Adipocyte (in vitro differentiated cells): ENCODE data around the gene SMOC1.
"Not testable (repeated sequence)": the region's sequence is repeated elsewhere in the genome, so short reads cannot be mapped to it uniquely, and the experiment has no call there.

Experiments
- DNase-seq: peaks from one replicate; pipeline ENCODE4 v3.0.0-alpha.2; 2015; ENCODE audit warnings: low read depth
- H3K27me3 ChIP-seq: replicated peaks from 2 replicates; pipeline ENCODE4 v1.7.0; 2013; ENCODE audit warnings: mild to moderate bottlenecking, low read length, moderate library complexity; ENCODE audit not compliant: control insufficient read depth, insufficient read depth
- H3K36me3 ChIP-seq: 2 replicates; pipeline ENCODE4 v1.7.0; 2013; ENCODE audit warnings: low read length, mild to moderate bottlenecking, moderate library complexity; ENCODE audit not compliant: control insufficient read depth, insufficient read depth, severe bottlenecking
- H3K4me1 ChIP-seq: 2 replicates; pipeline ENCODE4 v1.7.0; 2013; ENCODE audit warnings: mild to moderate bottlenecking, low read length, moderate library complexity; ENCODE audit not compliant: control insufficient read depth, insufficient read depth
- H3K4me3 ChIP-seq: 2 replicates; pipeline ENCODE4 v1.7.0; 2013; ENCODE audit warnings: mild to moderate bottlenecking, low read length, moderate library complexity
- H3K9ac ChIP-seq: 2 replicates; pipeline ENCODE4 v1.7.0; 2013; ENCODE audit warnings: mild to moderate bottlenecking, low read length, moderate library complexity
- H3K9me3 ChIP-seq: 2 replicates; pipeline ENCODE4 v1.7.0; 2013; ENCODE audit warnings: mild to moderate bottlenecking, low read length, moderate library complexity; ENCODE audit not compliant: control insufficient read depth

Gene SMOC1

GRCh38 chr14:69903046-69903445 lies 23.8 kb downstream of the SMOC1 start:
- not testable (repeated sequence) for H3K27me3 ChIP-seq, H3K4me3 ChIP-seq, DNase-seq, H3K36me3 ChIP-seq, H3K9me3 ChIP-seq, H3K9ac ChIP-seq
- H3K4me1 ChIP-seq = peaks cover 20% of the 10 kb centered on the region

DNA sequence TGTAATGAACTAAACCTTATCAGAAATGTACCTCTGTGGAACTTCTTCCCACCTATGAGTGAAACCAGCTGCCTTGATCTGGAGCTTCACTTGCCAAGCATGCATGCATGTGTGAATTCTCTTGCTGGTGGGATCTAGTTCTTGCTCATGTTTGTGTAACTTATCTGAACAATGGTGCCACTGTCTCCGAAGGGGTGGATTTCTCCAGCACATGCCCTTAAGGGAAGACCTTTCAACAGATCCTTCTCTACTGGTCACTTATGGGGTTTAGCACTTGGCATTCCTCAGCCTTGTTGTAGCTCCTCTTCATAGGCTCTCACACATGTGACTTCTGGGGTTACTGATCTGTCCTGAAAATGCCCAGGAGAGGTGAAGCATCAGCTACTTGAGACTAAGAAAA lies 25.0 kb downstream of the SMOC1 start:
- Histone ChIP-seq H3K36me3 (no peaks in the 10 kb centered on the region), H3K27me3 (no peaks in the 10 kb centered on the region), H3K9ac (no peak overlapping the region), H3K9me3 (no peaks in the 10 kb centered on the region), H3K4me3 (no peak overlapping the region), H3K4me1 (peaks cover 20% of the 10 kb centered on the region)
- DNase-seq = no peak

- no peak overlapping the region for H3K9ac ChIP-seq
- peaks cover 9% of the 10 kb centered on the region for H3K4me1 ChIP-seq
- H3K36me3 ChIP-seq = no peaks in the 10 kb centered on the region
- DNase-seq = no peak
- H3K4me3 ChIP-seq = no peak overlapping the region
- no peaks in the 10 kb centered on the region for H3K9me3 ChIP-seq
- H3K27me3 ChIP-seq = no peaks in the 10 kb centered on the region
Measured at GRCh38 chr14:69906201-69906600, 27.0 kb downstream of the SMOC1 start.

- no peak overlapping the region for H3K4me3 ChIP-seq
- H3K36me3 ChIP-seq = no peaks in the 10 kb centered on the region
- no peak overlapping the region for H3K9ac ChIP-seq
- H3K4me1 ChIP-seq = no peaks in the 10 kb centered on the region
- no peaks in the 10 kb centered on the region for H3K27me3 ChIP-seq
- H3K9me3 ChIP-seq = no peaks in the 10 kb centered on the region
- DNase-seq = no peak
Measured at GRCh38 chr14:69909826-69910550, 30.8 kb downstream of the SMOC1 start.

DNA sequence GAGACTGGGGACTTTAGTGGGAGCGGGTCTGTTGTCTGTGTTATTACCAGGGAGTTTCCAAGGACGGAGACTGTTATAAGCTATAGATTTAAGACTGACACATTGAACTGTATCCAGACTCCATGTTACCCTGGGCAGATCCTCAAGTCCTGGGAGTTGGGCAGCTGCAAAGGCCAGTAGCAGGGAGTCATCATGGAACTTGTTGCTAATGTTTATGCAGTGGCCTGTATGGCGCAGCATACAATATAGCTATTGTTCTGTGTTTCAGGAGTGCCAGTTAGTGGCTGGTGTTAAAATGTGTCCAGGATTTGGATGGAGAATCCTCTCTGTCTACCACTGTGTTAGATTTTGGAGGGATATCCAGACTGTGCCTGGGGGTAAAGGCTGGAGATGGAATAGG lies 31.7 kb downstream of the SMOC1 start:
- DNase-seq = no peak
- no peaks in the 10 kb centered on the region for H3K36me3 ChIP-seq
- no peaks in the 10 kb centered on the region for H3K9me3 ChIP-seq
- no peak overlapping the region for H3K4me3 ChIP-seq
- no peak overlapping the region for H3K9ac ChIP-seq
- no peaks in the 10 kb centered on the region for H3K27me3 ChIP-seq
- H3K4me1 ChIP-seq = no peaks in the 10 kb centered on the region

GRCh38 chr14:69913686-69914085 lies 34.5 kb downstream of the SMOC1 start:
- H3K9ac ChIP-seq = no peak overlapping the region
- H3K27me3 ChIP-seq = no peaks in the 10 kb centered on the region
- H3K4me1 ChIP-seq = no peaks in the 10 kb centered on the region
- no peak for DNase-seq
- H3K9me3 ChIP-seq = no peaks in the 10 kb centered on the region
- H3K36me3 ChIP-seq = no peaks in the 10 kb centered on the region
- H3K4me3 ChIP-seq = no peak overlapping the region

GRCh38 chr14:69916396-69916795 lies 37.2 kb downstream of the SMOC1 start:
- H3K4me3 ChIP-seq = no peak overlapping the region
- no peaks in the 10 kb centered on the region for H3K36me3 ChIP-seq
- H3K9me3 ChIP-seq = no peaks in the 10 kb centered on the region
- H3K4me1 ChIP-seq = peaks cover 2% of the 10 kb centered on the region
- H3K27me3 ChIP-seq = no peaks in the 10 kb centered on the region
- no peak overlapping the region for H3K9ac ChIP-seq
- no peak for DNase-seq

- Histone ChIP-seq H3K4me3 (no peak overlapping the region), H3K9me3 (no peaks in the 10 kb centered on the region), H3K36me3 (no peaks in the 10 kb centered on the region), H3K4me1 (peaks cover 10% of the 10 kb centered on the region), H3K9ac (no peak overlapping the region), H3K27me3 (no peaks in the 10 kb centered on the region)
- no peak for DNase-seq
Measured at GRCh38 chr14:69917287-69917686, 38.1 kb downstream of the SMOC1 start.

DNA sequence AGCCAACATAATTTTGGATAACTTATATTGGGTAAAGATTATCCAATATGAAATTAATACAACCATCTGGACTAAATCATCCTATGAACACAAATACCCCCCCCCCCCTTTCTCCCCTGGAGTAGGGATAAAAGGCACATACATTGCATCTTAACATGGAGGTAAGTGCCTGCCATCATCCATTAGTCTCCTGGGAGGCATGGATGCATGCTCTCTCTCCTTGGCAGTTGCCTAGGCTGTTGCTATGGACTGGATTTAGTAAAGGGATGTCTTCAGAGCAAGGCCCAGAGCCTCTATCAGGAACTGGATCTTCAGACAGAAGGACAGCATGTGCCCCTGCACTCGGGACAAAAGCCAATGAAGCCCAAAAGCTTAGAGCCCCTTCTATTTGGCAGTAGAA lies 40.6 kb downstream of the SMOC1 start:
- DNase-seq = no peak
- Histone ChIP-seq H3K36me3 (no peaks in the 10 kb centered on the region), H3K4me1 (peaks cover 10% of the 10 kb centered on the region)

DNA sequence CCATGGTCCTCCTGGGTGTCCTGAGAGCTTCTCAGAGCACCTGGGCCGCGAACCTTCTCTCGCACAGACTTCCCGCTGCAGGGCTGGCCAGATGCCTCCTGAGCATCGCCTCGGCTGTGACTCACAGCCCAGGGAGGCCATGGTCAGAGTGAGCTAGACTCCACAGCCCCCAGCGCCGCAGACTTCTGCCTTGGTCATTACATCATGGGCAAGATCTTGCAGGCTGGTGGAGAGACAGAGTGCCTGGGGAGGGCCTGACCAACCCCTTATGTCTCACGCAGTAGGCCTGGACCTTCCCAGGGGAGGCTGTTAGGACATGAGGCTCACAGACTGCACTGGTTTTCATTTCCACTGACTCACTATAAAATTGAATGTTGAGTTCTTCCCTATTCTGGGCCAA lies 41.8 kb downstream of the SMOC1 start:
- no peak overlapping the region for H3K4me3 ChIP-seq
- peaks cover 12% of the 10 kb centered on the region for H3K4me1 ChIP-seq
- no peak for DNase-seq
- H3K27me3 ChIP-seq = no peaks in the 10 kb centered on the region
- no peaks in the 10 kb centered on the region for H3K9me3 ChIP-seq
- no peaks in the 10 kb centered on the region for H3K36me3 ChIP-seq
- no peak overlapping the region for H3K9ac ChIP-seq

More for the DNA sequence above, 40.6 kb downstream of the SMOC1 start:
- Histone ChIP-seq H3K9ac (no peak overlapping the region), H3K4me3 (no peak overlapping the region), H3K9me3 (no peaks in the 10 kb centered on the region), H3K27me3 (no peaks in the 10 kb centered on the region)

DNA sequence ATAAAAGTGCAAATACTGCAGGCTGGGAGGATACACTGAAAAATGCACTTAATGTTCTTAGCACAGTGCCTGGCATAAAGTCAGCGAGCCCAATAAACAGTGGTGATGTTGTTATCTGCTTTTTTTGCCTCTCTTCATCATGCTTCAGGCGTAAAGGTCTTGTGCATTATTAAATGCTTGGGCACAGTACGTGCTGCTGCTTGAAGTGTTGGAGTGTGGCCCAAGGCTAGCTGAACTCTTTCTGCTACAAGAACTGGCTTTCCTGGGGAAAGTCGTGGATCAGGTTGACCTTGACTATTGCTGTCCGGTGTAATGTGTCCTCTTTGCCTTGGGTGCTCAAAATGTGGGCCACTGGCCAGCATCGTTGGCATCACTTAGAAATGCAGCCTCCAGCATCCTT lies 43.0 kb downstream of the SMOC1 start:
- no peak for DNase-seq
- no peaks in the 10 kb centered on the region for H3K36me3 ChIP-seq
- H3K9me3 ChIP-seq = no peaks in the 10 kb centered on the region
- peaks cover 18% of the 10 kb centered on the region for H3K4me1 ChIP-seq
- no peak overlapping the region for H3K9ac ChIP-seq
- H3K4me3 ChIP-seq = no peak overlapping the region
- H3K27me3 ChIP-seq = no peaks in the 10 kb centered on the region

DNA sequence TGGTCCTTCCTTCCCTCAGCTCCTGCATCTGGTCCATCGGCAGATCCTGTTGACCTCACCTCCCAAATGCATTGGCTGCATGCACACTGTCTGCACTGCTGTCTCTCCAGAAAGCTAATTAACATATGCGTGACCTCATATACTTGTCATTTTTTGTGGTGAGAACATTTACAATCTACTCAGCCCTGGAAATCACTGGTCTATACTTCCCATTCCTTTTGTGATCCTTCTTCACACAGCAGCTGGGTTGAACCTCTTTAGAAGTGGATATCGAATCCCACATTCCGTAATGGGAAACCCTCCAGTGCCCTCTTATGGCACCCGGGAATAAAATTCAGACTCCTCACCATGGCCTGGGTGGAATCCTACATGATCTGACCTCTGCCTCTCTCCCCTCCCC lies 45.0 kb downstream of the SMOC1 start:
- Histone ChIP-seq H3K27me3 (no peaks in the 10 kb centered on the region), H3K4me3 (no peak overlapping the region), H3K9ac (no peak overlapping the region), H3K9me3 (no peaks in the 10 kb centered on the region), H3K4me1 (peaks cover 18% of the 10 kb centered on the region), H3K36me3 (no peaks in the 10 kb centered on the region)
- no peak for DNase-seq
